H1 (cell line): ENCODE results near the gene PEPD. TPM values are rescaled to one million over a fixed set of nuclear protein-coding genes. Genes with fewer than 3 reads are reported as not detected.

ENCODE experiments used
- CTCF ChIA-PET: fragments of 300-600 bp; sonication (Branson Sonifier 250); formaldehyde crosslinking; loops from one replicate; lab custom pipeline; 2021; ENCODE audit not compliant: partially characterized antibody; lab: Charles Lee
- POLR2A ChIA-PET: fragments of 300-600 bp; sonication (Branson Sonifier 250); formaldehyde crosslinking; loops from one replicate; lab custom pipeline; 2021; ENCODE audit warnings: inconsistent platforms; ENCODE audit not compliant: partially characterized antibody; lab: Charles Lee
- DNase-seq, 2 experiments: peaks; one replicate each; pipeline versions ENCODE4 v3.0.0 to v3.0.0-alpha.2; 2010 to 2022; ENCODE audit warnings: low spot score in 2 of 2, low read depth in 1 of 2, mixed read lengths in 1 of 2
- FAIRE-seq: peaks from 2 replicates; lab custom pipeline; 2011; peaks lifted over from hg19 to GRCh38; lab: Jason Lieb, UNC
- H2AFZ ChIP-seq: 2 replicates; pipeline ENCODE4 v1.8.1; 2012; ENCODE audit warnings: low read length, inconsistent platforms
- H2AK5ac ChIP-seq: 2 replicates; pipeline ENCODE4 v1.6.1; 2013; ENCODE audit warnings: low read depth, low read length
- H2BK120ac ChIP-seq: replicated peaks from 2 replicates; pipeline ENCODE3; 2013; ENCODE audit warnings: low read depth, low read length, inconsistent platforms
- H2BK12ac ChIP-seq: 2 replicates; pipeline ENCODE4 v1.6.1; 2013; ENCODE audit warnings: low read depth, low read length
- H2BK15ac ChIP-seq: 2 replicates; pipeline ENCODE4 v1.6.1; 2013; ENCODE audit warnings: low read length
- H2BK20ac ChIP-seq: 2 replicates; pipeline ENCODE4 v1.6.1; 2013; ENCODE audit warnings: low read length
- H2BK5ac ChIP-seq: 2 replicates; pipeline ENCODE4 v1.6.1; 2013; ENCODE audit warnings: low read depth, low read length
- H3K14ac ChIP-seq: 2 replicates; pipeline ENCODE4 v1.6.1; 2013; ENCODE audit warnings: inconsistent platforms; ENCODE audit not compliant: insufficient read length
- H3K18ac ChIP-seq: 2 replicates; pipeline ENCODE4 v1.6.1; 2013; ENCODE audit warnings: low read length; ENCODE audit errors: extremely low read depth
- H3K23ac ChIP-seq: 2 replicates; pipeline ENCODE4 v1.6.1; 2013; ENCODE audit warnings: inconsistent platforms; ENCODE audit not compliant: insufficient read length
- H3K23me2 ChIP-seq: 2 replicates; pipeline ENCODE4 v1.6.1; 2013; ENCODE audit warnings: low read depth, low read length
- H3K27ac ChIP-seq: 2 replicates; pipeline ENCODE4 v1.6.1; 2011; ENCODE audit warnings: low read depth, low read length, inconsistent platforms
- H3K27me3 ChIP-seq, 4 experiments: replicated peaks in 1 of 4; 1 replicate in 1 of 4; 2 replicates in 3 of 4; pipeline versions ENCODE4 v1.6.1 to v1.8.1; 2011 to 2013; ENCODE audit warnings: low read length in 3 of 4, mild to moderate bottlenecking in 3 of 4, inconsistent platforms in 2 of 4, mixed read lengths in 2 of 4, moderate library complexity in 1 of 4; ENCODE audit not compliant: control insufficient read depth in 3 of 4, insufficient read depth in 3 of 4; ENCODE audit errors: extremely low read depth in 1 of 4
- H3K36me3 ChIP-seq, 4 experiments: 2 replicates each; pipeline versions ENCODE4 v1.6.1 to v1.8.1; 2011 to 2013; ENCODE audit warnings: mild to moderate bottlenecking in 4 of 4, low read length in 3 of 4, moderate library complexity in 2 of 4, control low read depth in 1 of 4, inconsistent platforms in 1 of 4; ENCODE audit not compliant: insufficient read depth in 4 of 4, control insufficient read depth in 2 of 4
- H3K4ac ChIP-seq: replicated peaks from 2 replicates; pipeline ENCODE3; 2013; ENCODE audit warnings: low read length, low read depth, mixed read lengths, inconsistent platforms; ENCODE audit not compliant: insufficient read length
- H3K4me1 ChIP-seq, 4 experiments: replicated peaks in 1 of 4; 1 replicate in 1 of 4; 2 replicates in 3 of 4; pipeline versions ENCODE4 v1.6.1 to v1.8.1; 2011 to 2013; ENCODE audit warnings: low read length in 3 of 4, inconsistent platforms in 2 of 4, mixed read lengths in 1 of 4; ENCODE audit not compliant: insufficient read depth in 4 of 4, control insufficient read depth in 3 of 4
- H3K4me2 ChIP-seq, 2 experiments: 2 replicates each; pipeline versions ENCODE4 v1.6.1 to v1.8.1; 2011 to 2013; ENCODE audit warnings: low read depth in 2 of 2, low read length in 2 of 2, control low read depth in 1 of 2, inconsistent platforms in 1 of 2, mild to moderate bottlenecking in 1 of 2; ENCODE audit not compliant: insufficient read depth in 1 of 2
- H3K4me3 ChIP-seq, 4 experiments: fragments of 200-600, 300-600 bp in 1 of 4; sonication (generic), shearing (Covaris generic), sonication (Bioruptor Twin) in 1 of 4; 2 replicates each; pipeline versions ENCODE4 v1.5.1 to v1.8.1; 2011 to 2016; ENCODE audit warnings: low read length in 4 of 4, low read depth in 3 of 4, control low read depth in 2 of 4, inconsistent platforms in 2 of 4, mild to moderate bottlenecking in 2 of 4, mixed read lengths in 1 of 4, moderate library complexity in 1 of 4; ENCODE audit not compliant: insufficient read depth in 2 of 4; ENCODE audit errors: extremely low read depth in 1 of 4
- H3K56ac ChIP-seq: replicated peaks from 2 replicates; pipeline ENCODE3; 2013; ENCODE audit warnings: low read depth, mild to moderate bottlenecking, mixed read lengths, low read length, inconsistent platforms; ENCODE audit not compliant: insufficient read length
- H3K79me1 ChIP-seq: 2 replicates; pipeline ENCODE4 v1.6.1; 2013; ENCODE audit warnings: low read depth, low read length, control low read depth
- H3K79me2 ChIP-seq, 2 experiments: 2 replicates each; pipeline versions ENCODE4 v1.6.1 to v1.8.1; 2012 to 2013; ENCODE audit warnings: low read length in 2 of 2, mild to moderate bottlenecking in 2 of 2, inconsistent platforms in 1 of 2; ENCODE audit not compliant: insufficient read depth in 2 of 2, control insufficient read depth in 1 of 2
- H3K9ac ChIP-seq, 4 experiments: replicated peaks in 1 of 4; 1 replicate in 1 of 4; 2 replicates in 3 of 4; pipeline versions ENCODE4 v1.6.1 to v1.8.1; 2011 to 2013; ENCODE audit warnings: low read depth in 3 of 4, low read length in 3 of 4, control low read depth in 2 of 4, mild to moderate bottlenecking in 2 of 4, moderate library complexity in 2 of 4, inconsistent platforms in 1 of 4; ENCODE audit errors: extremely low read depth in 1 of 4
- H3K9me3 ChIP-seq, 2 experiments: 2 replicates each; pipeline versions ENCODE4 v1.6.1 to v1.8.1; 2012 to 2013; ENCODE audit warnings: mild to moderate bottlenecking in 2 of 2, moderate library complexity in 2 of 2, control low read depth in 1 of 2, inconsistent platforms in 1 of 2, low read depth in 1 of 2, low read length in 1 of 2, mixed read lengths in 1 of 2; ENCODE audit not compliant: insufficient read depth in 2 of 2
- H4K20me1 ChIP-seq, 2 experiments: replicated peaks in 1 of 2; 2 replicates each; pipeline versions ENCODE3 to v1.8.1; 2011 to 2013; ENCODE audit warnings: inconsistent platforms in 2 of 2, low read length in 2 of 2, mild to moderate bottlenecking in 1 of 2; ENCODE audit not compliant: insufficient read depth in 2 of 2, control insufficient read depth in 1 of 2
- H4K5ac ChIP-seq: 2 replicates; pipeline ENCODE4 v1.6.1; 2013; ENCODE audit warnings: low read length, low read depth, mixed read lengths, inconsistent platforms; ENCODE audit not compliant: insufficient read length
- H4K8ac ChIP-seq: 2 replicates; pipeline ENCODE4 v1.8.0; 2013; ENCODE audit warnings: mild to moderate bottlenecking, moderate library complexity, low read length, inconsistent platforms; ENCODE audit not compliant: insufficient read depth; ENCODE audit errors: extremely low read depth
- H4K91ac ChIP-seq: replicated peaks from 2 replicates; pipeline ENCODE3; 2013; ENCODE audit warnings: low read length, mixed read lengths, inconsistent platforms; ENCODE audit not compliant: insufficient read length
- EGR1 ChIP-seq: IDR thresholded peaks from 2 replicates; pipeline ENCODE4 v1.6.1; 2011; ENCODE audit warnings: low read depth, low read length, borderline replicate concordance
- KDM1A ChIP-seq: fragments of 200-600, 300-600 bp; sonication (generic); IDR thresholded peaks from 2 replicates; pipeline ENCODE4 v1.7.1; 2016; ENCODE audit warnings: mild to moderate bottlenecking, low read length, borderline replicate concordance
- POLR2A ChIP-seq, 2 experiments: IDR thresholded peaks; 1 replicate in 1 of 2; 2 replicates in 1 of 2; pipeline ENCODE4 v1.6.1; 2011; ENCODE audit warnings: low read depth in 2 of 2, low read length in 2 of 2, mild to moderate bottlenecking in 2 of 2; ENCODE audit errors: control extremely low read depth in 1 of 2
- RNF2 ChIP-seq: fragments of 200-900, 300-1000 bp; sonication (generic); IDR thresholded peaks from 2 replicates; pipeline ENCODE4 v1.7.1; 2016; ENCODE audit warnings: borderline replicate concordance, low read depth, mild to moderate bottlenecking, antibody characterized with exemption, low read length; ENCODE audit not compliant: poor library complexity, severe bottlenecking; ENCODE audit errors: missing control alignments
- YY1 ChIP-seq: IDR thresholded peaks from 2 replicates; pipeline ENCODE4 v1.6.1; 2011; ENCODE audit warnings: low read depth, mild to moderate bottlenecking, low read length
- WGBS, 2 experiments: shearing (Covaris generic) in 1 of 2; methylation state at CpG; one replicate each; pipeline versions ENCODE4 v1.1.6 to v1.1.7; 2013 to 2015; ENCODE audit warnings: low lambda C conversion rate in 2 of 2, mixed read lengths in 2 of 2, inconsistent platforms in 1 of 2, low coverage in 1 of 2, missing lambda C conversion rate in 1 of 2; ENCODE audit not compliant: insufficient replicate concordance in 2 of 2, insufficient coverage in 1 of 2, insufficient read length in 1 of 2; ENCODE audit errors: extremely low coverage in 1 of 2, missing lambda C conversion rate in 1 of 2; 5-methylcytosine and 5-hydroxymethylcytosine counted together
- polyA plus RNA-seq, 7 experiments: library from polyadenylated mRNA; depleted of rRNA in 3 of 7; stranded (reverse) in 5 of 7; unstranded in 2 of 7; fragments of >200 nt in 5 of 7; fragments of 200-250 nt in 2 of 7; gene quantifications; 1 replicate in 5 of 7; 2 replicates in 1 of 7; 4 replicates in 1 of 7; pipeline versions ENCODE4 v1.2.1 to v1.2.3, GENCODE V29; 2011 to 2013; ENCODE audit warnings: missing spikeins in 2 of 7, mixed read lengths in 2 of 7
- total RNA-seq: library from RNA; stranded (reverse); fragmentation: NEBNext Ultra II Directional; extraction: Animal tissue kit (Norgen Biotek cat#: 25700); gene quantifications from 2 replicates; pipeline ENCODE4 v1.2.1, GENCODE V29; 2021

PEPD gene
- total and polyA plus RNA-seq, 2 of the 8 experiments (the other 6 are each of a cell fraction or from before 2014, with no cell fraction given) = 84.1 to 178 TPM

- H3K23ac ChIP-seq = no peak overlapping the region
- TF ChIP-seq EGR1 (no peak), RNF2 (no peak), YY1 (no peak), POLR2A (IDR thresholded peaks at IDR 0.05; ENCODE audit: control extremely low read depth in 1 of 2, low read depth in 2 of 2, low read length in 2 of 2) (no peak), KDM1A (peak; percentile 77)
- TF ChIP-seq, all 59 proteins: peak for 1
- H3K18ac ChIP-seq = no peak overlapping the region
Observed at GRCh38 chr19:33512021-33512420, 9.6 kb downstream of the PEPD start.

More at GRCh38 chr19:33512021-33512420, 9.6 kb downstream of the PEPD start:
- Histone ChIP-seq H3K9me3 (no peaks in the 10 kb centered on the region), H2BK120ac (no peak overlapping the region), H2BK15ac (no peak overlapping the region), H3K9ac (no peak overlapping the region), H3K79me2 (peaks cover 0 to 34% of the 10 kb centered on the region in 2 experiments; a peak in 3 of 4 replicates), H4K5ac (no peak overlapping the region), H4K91ac (no peak overlapping the region), H3K27ac (no peak overlapping the region), H3K27me3 (no peaks in the 10 kb centered on the region; a peak in 1 of 7 replicates), H2AK5ac (no peak overlapping the region), H2BK5ac (no peak overlapping the region), H3K79me1 (peaks cover 27% of the 10 kb centered on the region), H4K8ac (no peak overlapping the region), H3K4me1 (peaks cover 0 to 19% (median 7%) of the 10 kb centered on the region in 4 experiments; a peak in 6 of 7 replicates), H3K4me2 (no peak overlapping the region), H3K14ac (no peak overlapping the region), H2AFZ (no peak overlapping the region), H3K23me2 (no peaks in the 10 kb centered on the region), H3K4ac (no peak overlapping the region), H3K36me3 (no peaks in the 10 kb centered on the region; a peak in 2 of 8 replicates), H2BK20ac (no peak overlapping the region), H3K56ac (no peak overlapping the region), H2BK12ac (no peak overlapping the region), H3K4me3 (no peak overlapping the region), H4K20me1 (peaks cover 3 to 18% of the 10 kb centered on the region in 2 experiments)
- POLR2A ChIA-PET = interaction anchor here (0.6 to 2.1 kb wide), 5 partner anchors 9 to 110 kb away, joined by 3 to 14 read pairs (median 3); partner anchors contain the start of genes CHST8 and PEPD
- WGBS, 2 experiments = 91% methylated on average over 3 of the region's 3 CpGs; no CpG with 5 or more reads in 1 of the 2 experiments
- no peak for DNase-seq
- CTCF ChIA-PET = interaction anchor here (0.5 to 2.0 kb wide), 6 partner anchors 9 to 675 kb away, joined by 3 to 16 read pairs (median 4); no protein-coding TSS in a partner anchor
- FAIRE-seq = no peak
